T-helper 2 cell treated with Interferon-gamma antibody and Interleukin-4, amounts not matched to agents 100 ng/mL and 5 ng/mL, for 36 hours (primary cell): ENCODE measurements around the gene FBN2. TPM values are rescaled to one million over a fixed set of nuclear protein-coding genes. Genes with fewer than 3 reads are reported as not detected.

Experiments
- intact Hi-C: fragments of 100-400 bp; cut with micrococcal nuclease; formaldehyde crosslinking; loops from one replicate; pipeline ENCODE4 v1.15.1; 2023
- total RNA-seq: library from RNA; stranded (reverse); gene quantifications from 2 replicates; pipeline ENCODE4 v1.2.3, GENCODE V29; 2022

The FBN2 gene
- total RNA-seq, 1 donor from 2014 or later = not detected

- intact Hi-C loops = no loop called here
Observed at GRCh38 chr5:128318691-128319090, 219.4 kb downstream of the FBN2 start.

GRCh38 chr5:128317481-128317880 lies 220.6 kb downstream of the FBN2 start:
- intact Hi-C loops = no loop called here

- intact Hi-C loops = no loop called here
Observed at GRCh38 chr5:128315671-128316070, 222.4 kb downstream of the FBN2 start.

- intact Hi-C loops = no loop called here
Observed at GRCh38 chr5:128305341-128305740, 232.7 kb downstream of the FBN2 start.

GRCh38 chr5:128304791-128305190 lies 233.3 kb downstream of the FBN2 start:
- intact Hi-C loops = no loop called here

- intact Hi-C loops = no loop called here
Observed at GRCh38 chr5:128304088-128304487, 234.0 kb downstream of the FBN2 start.

GRCh38 chr5:128303593-128303992 lies 234.5 kb downstream of the FBN2 start:
- intact Hi-C loops = no loop called here

- intact Hi-C loops = no loop called here
Observed at GRCh38 chr5:128300181-128300580, 237.9 kb downstream of the FBN2 start.

- intact Hi-C loops = no loop called here
Observed at GRCh38 chr5:128290152-128290858, 247.7 kb downstream of the FBN2 start.

GRCh38 chr5:128287740-128288139 lies 250.3 kb downstream of the FBN2 start:
- intact Hi-C loops = no loop called here

- intact Hi-C loops = no loop called here
Observed at GRCh38 chr5:128284236-128284635, 253.8 kb downstream of the FBN2 start.

- intact Hi-C loops = no loop called here
Observed at GRCh38 chr5:128279345-128279744, 258.7 kb downstream of the FBN2 start.

- intact Hi-C loops = no loop called here
Observed at GRCh38 chr5:128276537-128277216, 261.4 kb downstream of the FBN2 start.

GRCh38 chr5:128274441-128274840 lies 263.6 kb downstream of the FBN2 start:
- intact Hi-C loops = no loop called here

GRCh38 chr5:128273736-128274135 lies 264.3 kb downstream of the FBN2 start:
- intact Hi-C loops = no loop called here

- intact Hi-C loops = no loop called here
Observed at GRCh38 chr5:128271859-128272464, 266.1 kb downstream of the FBN2 start.

- intact Hi-C loops = no loop called here
Observed at GRCh38 chr5:128271071-128271470, 267.0 kb downstream of the FBN2 start.

GRCh38 chr5:128264564-128265360 lies 273.3 kb downstream of the FBN2 start:
- intact Hi-C loops = no loop called here

- intact Hi-C loops = no loop called here
Observed at GRCh38 chr5:128263357-128263756, 274.7 kb downstream of the FBN2 start.

- intact Hi-C loops = no loop called here
Observed at GRCh38 chr5:128262911-128263310, 275.1 kb downstream of the FBN2 start.

- intact Hi-C loops = no loop called here
Observed at GRCh38 chr5:128259607-128260021, 278.4 kb downstream of the FBN2 start.

GRCh38 chr5:128258372-128258771 lies 279.7 kb downstream of the FBN2 start:
- intact Hi-C loops = no loop called here
